ENCODE measurements around the gene COL9A3.

The COL9A3 gene

GRCh38 chr20:62796699-62797491, 20.0 kb upstream of the COL9A3 start:
- DNase-seq (ENCODE audit: low spot score): no peak

GRCh38 chr20:62797671-62798532, 18.9 kb upstream of the COL9A3 start:
- DNase-seq (ENCODE audit: low spot score): no peak

GRCh38 chr20:62799036-62799435, 17.8 kb upstream of the COL9A3 start:
- DNase-seq (ENCODE audit: low spot score): no peak

GRCh38 chr20:62799459-62799858, 17.4 kb upstream of the COL9A3 start:
- DNase-seq (ENCODE audit: low spot score): no peak

- DNase-seq (ENCODE audit: low spot score): no peak
Measured at GRCh38 chr20:62799873-62800272, 17.0 kb upstream of the COL9A3 start.

GRCh38 chr20:62800314-62801259, 16.3 kb upstream of the COL9A3 start:
- DNase-seq (ENCODE audit: low spot score): no peak

- no peak for DNase-seq (ENCODE audit: low spot score)
Measured at GRCh38 chr20:62801284-62802010, 15.4 kb upstream of the COL9A3 start.

- no peak for DNase-seq (ENCODE audit: low spot score)
Measured at GRCh38 chr20:62802026-62802712, 14.7 kb upstream of the COL9A3 start.

GRCh38 chr20:62804021-62804626, 12.7 kb upstream of the COL9A3 start:
- no peak for DNase-seq (ENCODE audit: low spot score)

- peak; percentile 67 for DNase-seq (ENCODE audit: low spot score)
Measured at GRCh38 chr20:62804627-62805154, 12.2 kb upstream of the COL9A3 start, which contains the start of gene OGFR. TSS of gene OGFR (plus strand) at chr20:62804835. CDS start at chr20:62804860, 25 bp downstream.

GRCh38 chr20:62805155-62805710, 11.6 kb upstream of the COL9A3 start:
- DNase-seq (ENCODE audit: low spot score): no peak

GRCh38 chr20:62805711-62806382, 11.0 kb upstream of the COL9A3 start:
- no peak for DNase-seq (ENCODE audit: low spot score)

GRCh38 chr20:62806383-62807050, 10.3 kb upstream of the COL9A3 start:
- DNase-seq (ENCODE audit: low spot score): no peak

GRCh38 chr20:62807444-62808210, 9.2 kb upstream of the COL9A3 start:
- DNase-seq (ENCODE audit: low spot score): no peak

- peak; percentile 80 for DNase-seq (ENCODE audit: low spot score)
Measured at GRCh38 chr20:62808211-62808865, 8.5 kb upstream of the COL9A3 start.

GRCh38 chr20:62809530-62810428, 7.1 kb upstream of the COL9A3 start:
- no peak for DNase-seq (ENCODE audit: low spot score)
